Activated naive CD4-positive, alpha-beta T cell treated with anti-CD3 and anti-CD28 coated beads, Interleukin-2, amount 50 U/mL, for 72 hours (primary cell): ENCODE measurements around the gene RDH16. TPM values are rescaled to one million over a fixed set of nuclear protein-coding genes. Genes with fewer than 3 reads are reported as not detected.
A peak's percentile ranks its signal among the peaks of the same experiment; 100 is the strongest.
"Not testable (repeated sequence)": the region's sequence is repeated elsewhere in the genome, so short reads cannot be mapped to it uniquely, and the experiment has no call there.

ENCODE experiments used
- ATAC-seq, 2 donors: fragments of 150-1000 bp; cut with Tn5 transposase; 2 replicates each; pipeline ENCODE4 v1.10.0; 2021; ENCODE audit warnings: mild to moderate bottlenecking in 2 of 2, moderate library complexity in 2 of 2
- DNase-seq, 2 donors: peaks; one replicate each; pipeline ENCODE4 v3.0.0; 2021 to 2022; ENCODE audit warnings: low spot score in 2 of 2
- H3K27ac Mint-ChIP-seq, 2 donors: one replicate each; pipeline ENCODE4 v1.8.0; 2022; ENCODE audit warnings: mild to moderate bottlenecking in 2 of 2, mixed read lengths in 2 of 2
- H3K36me3 Mint-ChIP-seq, 2 donors: one replicate each; pipeline ENCODE4 v1.8.0; 2022; ENCODE audit warnings: mixed read lengths in 2 of 2
- H3K9me3 Mint-ChIP-seq, 2 donors: one replicate each; pipeline ENCODE4 v1.8.0; 2022; ENCODE audit warnings: mixed read lengths in 2 of 2
- total RNA-seq, 2 donors: library from RNA; stranded (reverse); gene quantifications; one replicate each; pipeline ENCODE4 v1.2.3, GENCODE V29; 2022

RDH16 gene
- total RNA-seq, 2 donors from 2014 or later = 0.29 to 0.93 TPM

GRCh38 chr12:56941299-56942017, 15.9 kb downstream of the RDH16 start:
- Mint-ChIP-seq H3K27ac (no peak overlapping the region), H3K9me3 (peaks cover 0 to 8% of the 10 kb centered on the region in 2 donors), H3K36me3 (no peaks in the 10 kb centered on the region)
- peak; percentile 40 to 69 for ATAC-seq
- no peak for DNase-seq

GRCh38 chr12:56940942-56941298, 16.5 kb downstream of the RDH16 start:
- not testable (repeated sequence) for H3K27ac Mint-ChIP-seq, DNase-seq, H3K9me3 Mint-ChIP-seq, ATAC-seq, H3K36me3 Mint-ChIP-seq

DNA sequence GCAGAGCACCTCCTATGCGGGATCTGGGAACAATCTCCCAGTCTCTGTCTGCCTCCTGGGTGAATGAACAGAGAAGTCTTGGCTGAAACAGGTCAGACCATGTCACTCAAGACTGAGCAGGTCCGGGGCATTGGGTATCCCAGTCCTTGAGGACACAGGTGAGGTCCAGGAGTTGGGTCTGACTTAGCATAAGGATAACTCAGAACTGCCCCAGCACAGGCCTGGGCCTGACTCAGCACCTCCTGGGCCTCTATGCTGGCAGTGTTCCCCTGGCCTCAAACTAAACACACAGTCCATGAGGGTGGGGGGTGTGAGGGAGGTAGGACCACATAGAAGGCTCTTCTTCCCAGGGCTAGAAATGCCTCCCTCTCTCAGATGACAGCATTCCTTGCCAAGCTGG, 21.7 kb downstream of the RDH16 start:
- Mint-ChIP-seq H3K9me3 (no peaks in the 10 kb centered on the region), H3K27ac (no peak overlapping the region), H3K36me3 (no peaks in the 10 kb centered on the region)
- DNase-seq (no peak), ATAC-seq (no peak)

- no peaks in the 10 kb centered on the region for H3K36me3 Mint-ChIP-seq
- no peak for DNase-seq
- no peaks in the 10 kb centered on the region for H3K9me3 Mint-ChIP-seq
- no peak overlapping the region for H3K27ac Mint-ChIP-seq
- no peak for ATAC-seq
Observed at GRCh38 chr12:56935157-56935556, 22.3 kb downstream of the RDH16 start.

GRCh38 chr12:56933826-56934625, 23.4 kb downstream of the RDH16 start, which contains the start of gene SDR9C7:
Gene SDR9C7 (minus strand): TSS chr12:56934408. CDS start chr12:56934261, 147 bp downstream.
- Mint-ChIP-seq H3K36me3 (no peaks in the 10 kb centered on the region), H3K27ac (no peak within 1 kb of the TSS), H3K9me3 (no peaks in the 10 kb centered on the region)
- DNase-seq (no peak), ATAC-seq (no peak)

DNA sequence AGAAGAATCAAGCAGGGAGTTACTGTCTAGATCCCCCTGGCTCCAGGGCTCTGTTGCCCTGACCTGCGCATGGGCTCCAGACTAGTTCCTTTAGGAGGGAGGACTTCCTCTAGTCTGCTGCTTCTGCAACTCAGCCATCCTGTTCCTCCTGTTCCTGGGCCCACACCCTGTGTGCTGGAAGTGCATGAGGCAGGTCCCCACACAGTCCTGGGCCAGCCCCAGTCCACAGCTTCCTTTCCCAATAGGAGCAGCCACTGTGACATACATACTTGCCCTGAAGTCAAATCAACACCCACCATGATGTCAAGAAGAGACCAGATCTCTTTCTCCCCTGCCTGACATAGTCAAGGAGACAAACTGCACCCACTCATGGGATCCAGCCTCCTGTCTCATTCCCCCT, 24.5 kb downstream of the RDH16 start:
- DNase-seq = no peak
- Mint-ChIP-seq H3K27ac (no peak overlapping the region), H3K36me3 (no peaks in the 10 kb centered on the region), H3K9me3 (no peaks in the 10 kb centered on the region)
- ATAC-seq = no peak

GRCh38 chr12:56932146-56932545, 25.3 kb downstream of the RDH16 start:
- Mint-ChIP-seq H3K36me3 (no peaks in the 10 kb centered on the region), H3K9me3 (no peaks in the 10 kb centered on the region), H3K27ac (no peak overlapping the region)
- DNase-seq (no peak), ATAC-seq (no peak)

GRCh38 chr12:56931474-56931978, 25.9 kb downstream of the RDH16 start:
- Mint-ChIP-seq H3K9me3 (no peaks in the 10 kb centered on the region), H3K27ac (no peak overlapping the region), H3K36me3 (no peaks in the 10 kb centered on the region)
- DNase-seq = no peak
- ATAC-seq = no peak

- Mint-ChIP-seq H3K9me3 (no peaks in the 10 kb centered on the region), H3K27ac (peak overlapping the region in 1 of 2 donors; percentile 70), H3K36me3 (no peaks in the 10 kb centered on the region)
- DNase-seq (no peak), ATAC-seq (no peak)
Observed at GRCh38 chr12:56930241-56930640, 27.2 kb downstream of the RDH16 start.

- no peaks in the 10 kb centered on the region for H3K36me3 Mint-ChIP-seq
- no peak overlapping the region for H3K27ac Mint-ChIP-seq
- no peaks in the 10 kb centered on the region for H3K9me3 Mint-ChIP-seq
- DNase-seq (no peak), ATAC-seq (no peak)
Observed at GRCh38 chr12:56929780-56930179, 27.6 kb downstream of the RDH16 start.

DNA sequence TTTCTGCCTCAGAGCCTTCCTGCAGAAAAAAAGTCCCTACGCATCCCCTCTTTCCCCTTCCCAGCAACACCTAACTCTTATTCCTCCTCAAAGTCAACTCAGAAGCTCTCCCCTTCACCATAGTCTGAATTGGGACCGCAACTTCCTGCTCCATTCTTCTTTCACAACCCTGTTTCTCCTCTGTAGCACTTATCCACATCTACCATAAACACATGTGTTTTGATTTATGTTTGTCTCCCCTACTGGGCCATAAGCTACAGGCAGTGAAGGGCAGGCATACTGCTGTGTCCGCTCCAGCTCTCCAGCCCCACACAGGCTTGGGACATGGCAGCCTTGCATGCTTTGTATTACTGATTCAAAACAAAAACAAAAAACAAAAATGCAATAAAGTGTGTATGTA, 29.1 kb downstream of the RDH16 start:
- DNase-seq (no peak), ATAC-seq (no peak)
- no peaks in the 10 kb centered on the region for H3K36me3 Mint-ChIP-seq
- H3K27ac Mint-ChIP-seq = no peak overlapping the region
- H3K9me3 Mint-ChIP-seq = no peaks in the 10 kb centered on the region

- Mint-ChIP-seq H3K36me3 (no peaks in the 10 kb centered on the region), H3K9me3 (no peaks in the 10 kb centered on the region), H3K27ac (peak overlapping the region in 1 of 2 donors; percentile 58)
- DNase-seq (no peak), ATAC-seq (no peak)
Observed at GRCh38 chr12:56927281-56927680, 30.1 kb downstream of the RDH16 start.

GRCh38 chr12:56922031-56922430, 35.4 kb downstream of the RDH16 start:
- DNase-seq = no peak
- no peak for ATAC-seq
- peaks cover 6 to 7% of the 10 kb centered on the region in 2 donors for H3K9me3 Mint-ChIP-seq
- peaks cover 0 to 14% of the 10 kb centered on the region in 2 donors for H3K36me3 Mint-ChIP-seq
- H3K27ac Mint-ChIP-seq = no peak overlapping the region

DNA sequence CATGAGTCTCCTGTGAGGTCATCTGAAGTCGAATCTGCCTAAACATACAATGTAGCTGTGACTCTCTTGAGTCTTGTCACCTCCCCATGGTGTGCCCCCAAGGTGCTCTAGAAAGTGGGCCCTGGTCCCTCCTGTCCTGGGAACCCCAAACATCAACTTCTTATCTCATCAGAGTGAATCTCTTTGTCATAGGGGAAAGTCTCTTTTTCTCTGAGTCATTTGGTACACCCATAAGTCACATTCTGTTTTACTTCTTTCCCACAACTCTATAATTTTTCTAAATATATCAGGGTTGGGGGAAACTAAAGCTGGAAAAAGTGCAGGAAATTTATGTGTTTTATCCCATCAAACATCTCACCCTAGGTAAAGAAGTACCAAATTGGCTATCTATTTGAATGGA, 36.1 kb downstream of the RDH16 start:
- peaks cover 6 to 7% of the 10 kb centered on the region in 2 donors for H3K9me3 Mint-ChIP-seq
- H3K27ac Mint-ChIP-seq = no peak overlapping the region
- DNase-seq (no peak), ATAC-seq (no peak)
- H3K36me3 Mint-ChIP-seq = peaks cover 0 to 14% of the 10 kb centered on the region in 2 donors

GRCh38 chr12:56918139-56918538, 39.3 kb downstream of the RDH16 start:
- not testable (repeated sequence) for H3K27ac Mint-ChIP-seq, H3K9me3 Mint-ChIP-seq, ATAC-seq, DNase-seq
- H3K36me3 Mint-ChIP-seq = peaks cover 0 to 14% of the 10 kb centered on the region in 2 donors

- ATAC-seq (no peak), DNase-seq (no peak)
- H3K9me3 Mint-ChIP-seq = peaks cover 7% of the 10 kb centered on the region in 2 donors
- H3K36me3 Mint-ChIP-seq = peaks cover 0 to 14% of the 10 kb centered on the region in 2 donors
- peak overlapping the region in 1 of 2 donors; percentile 46 for H3K27ac Mint-ChIP-seq
Observed at GRCh38 chr12:56916996-56917333, 40.4 kb downstream of the RDH16 start.

GRCh38 chr12:56916296-56916995, 41.0 kb downstream of the RDH16 start:
- H3K27ac Mint-ChIP-seq = no peak overlapping the region
- no peak for DNase-seq
- H3K36me3 Mint-ChIP-seq = peaks cover 0 to 14% of the 10 kb centered on the region in 2 donors
- H3K9me3 Mint-ChIP-seq = peaks cover 7 to 11% of the 10 kb centered on the region in 2 donors
- ATAC-seq = no peak
